Lung (tissue), 12 donors: ENCODE data around the gene RACK1. TPM values are rescaled to one million over a fixed set of nuclear protein-coding genes. Genes with fewer than 3 reads are reported as not detected.

ENCODE experiments used
- ATAC-seq: fragments of 200-7000 bp; cut with Tn5 transposase; one replicate; pipeline ENCODE4 v1.9.1; 2020; ENCODE audit warnings: moderate number of reproducible peaks; ENCODE audit not compliant: insufficient read depth, low FRiP score
- DNase-seq, 3 donors: peaks; one replicate each; pipeline ENCODE4 v3.0.0-alpha.2; 2013 to 2017
- H3K27ac ChIP-seq, 2 donors: one replicate each; pipeline ENCODE4 v1.5.1; 2013; ENCODE audit warnings: mild to moderate bottlenecking in 2 of 2, moderate library complexity in 2 of 2, control low read depth in 1 of 2, inconsistent platforms in 1 of 2, low read depth in 1 of 2, low read length in 1 of 2
- H3K27me3 ChIP-seq, 3 donors: one replicate each; pipeline ENCODE4 v1.5.1; 2013; ENCODE audit warnings: low read length in 2 of 3; ENCODE audit not compliant: control insufficient read depth in 3 of 3, insufficient read depth in 3 of 3
- H3K36me3 ChIP-seq, 4 donors: one replicate each; pipeline ENCODE4 v1.5.1; 2013; ENCODE audit warnings: low read length in 4 of 4, mild to moderate bottlenecking in 1 of 4, moderate library complexity in 1 of 4; ENCODE audit not compliant: control insufficient read depth in 4 of 4, insufficient read depth in 4 of 4
- H3K4me1 ChIP-seq, 5 donors: one replicate each; pipeline ENCODE4 v1.5.1; 2013; ENCODE audit warnings: low read length in 5 of 5, mild to moderate bottlenecking in 2 of 5, moderate library complexity in 1 of 5; ENCODE audit not compliant: control insufficient read depth in 5 of 5, insufficient read depth in 5 of 5
- H3K4me3 ChIP-seq: one replicate; pipeline ENCODE4 v1.5.1; 2013; ENCODE audit warnings: mild to moderate bottlenecking, control low read depth, moderate library complexity
- H3K9ac ChIP-seq, 2 donors: one replicate each; pipeline ENCODE4 v1.5.1; 2013; ENCODE audit warnings: low read length in 2 of 2, control low read depth in 1 of 2; ENCODE audit not compliant: insufficient read depth in 1 of 2
- H3K9me3 ChIP-seq, 4 donors: one replicate each; pipeline ENCODE4 v1.5.1; 2013; ENCODE audit warnings: low read length in 3 of 4, mild to moderate bottlenecking in 1 of 4, moderate library complexity in 1 of 4; ENCODE audit not compliant: control insufficient read depth in 4 of 4, insufficient read depth in 3 of 4
- CTCF ChIP-seq: IDR thresholded peaks from 2 replicates; pipeline ENCODE4 v1.5.1; 2012; ENCODE audit warnings: mild to moderate bottlenecking; ENCODE audit errors: control extremely low read depth, extremely low read depth
- WGBS, 2 donors: extraction: QIAGEN DNeasy Blood & Tissue Kit; methylation state at CpG; one replicate each; pipeline ENCODE4 v1.1.7; 2013; 5-methylcytosine and 5-hydroxymethylcytosine counted together
- polyA plus RNA-seq, 2 donors: library from polyadenylated mRNA; stranded (reverse); fragments of 200-250 nt; gene quantifications; one replicate each; pipeline ENCODE4 v1.2.1, GENCODE V29; 2013
- total RNA-seq, 2 donors: library from RNA; depleted of rRNA in 1 of 2; stranded (reverse); fragments of >200 nt in 1 of 2; gene quantifications; one replicate each; pipeline ENCODE4 v1.2.1, GENCODE V29; 2014 to 2021
- donor health status: control.
- donor health status: control.
- donor health status: Bipolar disorder and iron deficiency.
- donor health status: healthy.
- donor health status: DM: yes; HTN: yes; CAD: no.

Gene RACK1
- total and polyA plus RNA-seq, 4 donors = 1,254 to 2,994 (median 1,939) TPM

DNA sequence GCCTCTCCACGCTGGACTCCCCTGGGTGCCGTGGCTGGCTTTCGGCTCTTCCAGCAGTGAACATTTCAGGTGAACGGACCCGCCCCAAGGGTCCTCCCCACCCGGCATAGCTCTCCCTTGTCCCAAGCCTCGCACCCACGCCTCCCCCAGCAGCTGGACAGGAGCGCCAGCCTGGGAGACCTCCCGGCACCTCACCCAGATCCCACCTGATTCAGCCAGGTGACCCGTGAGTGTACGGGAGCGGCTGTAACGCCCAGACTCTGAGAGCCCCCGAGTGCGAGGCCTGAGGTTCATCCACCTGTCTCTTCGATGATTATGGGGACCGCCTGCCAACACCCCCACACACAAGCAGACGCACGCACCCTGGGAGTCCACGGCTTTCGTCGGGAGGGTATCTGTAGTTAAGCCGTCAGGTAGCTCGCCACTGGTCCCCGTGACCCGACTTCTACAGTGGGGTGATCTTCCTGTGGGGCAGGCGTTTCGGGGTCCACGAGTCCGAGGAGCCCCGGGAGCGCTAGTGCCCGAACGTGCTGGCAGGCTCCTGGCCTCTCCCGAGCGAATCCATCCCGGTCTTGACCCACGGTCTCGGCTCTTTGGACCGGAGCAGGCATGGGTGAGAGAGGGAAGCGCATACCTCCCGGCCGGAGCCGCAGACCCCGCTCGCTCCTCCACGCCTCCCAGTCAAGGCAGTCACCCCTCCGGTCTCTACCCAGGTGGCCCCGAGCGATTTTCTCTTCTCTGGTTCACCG lies 53.6 kb downstream of the RACK1 start:
- H3K9me3 ChIP-seq = no peaks in the 10 kb centered on the region
- H3K27me3 ChIP-seq = no peaks in the 10 kb centered on the region
- peaks cover 0 to 21% (median 4%) of the 10 kb centered on the region in 5 donors for H3K4me1 ChIP-seq
- no peak for ATAC-seq
- H3K36me3 ChIP-seq = no peaks in the 10 kb centered on the region
- H3K27ac ChIP-seq = peak overlapping the region in 1 of 2 donors; percentile 4
- WGBS, 2 donors = 0 to 1% methylated on average over 46 to 52 of the region's 52 CpGs
- TF ChIP-seq CTCF = no peak
- no peak overlapping the region for H3K9ac ChIP-seq
- H3K4me3 ChIP-seq = peak overlapping the region; percentile 73
- DNase-seq = peak in 1 of 3 donors; percentile 9

GRCh38 chr5:181189363-181189961 lies 54.2 kb downstream of the RACK1 start:
- H3K9me3 ChIP-seq = no peaks in the 10 kb centered on the region
- no peaks in the 10 kb centered on the region for H3K36me3 ChIP-seq
- H3K27me3 ChIP-seq = no peaks in the 10 kb centered on the region
- 0% methylated on average over 41 of the region's 41 CpGs for WGBS, 2 donors
- ATAC-seq (no peak), DNase-seq (peak in 1 of 3 donors; percentile 35)
- H3K4me3 ChIP-seq = peak overlapping the region; percentile 73
- H3K27ac ChIP-seq = peak overlapping the region; percentile 26 to 78
- peaks cover 0 to 18% (median 0%) of the 10 kb centered on the region in 5 donors for H3K4me1 ChIP-seq
- no peak for TF ChIP-seq CTCF
- peak overlapping the region in 1 of 2 donors; percentile 40 for H3K9ac ChIP-seq

GRCh38 chr5:181188700-181189362 lies 54.9 kb downstream of the RACK1 start:
- peak overlapping the region; percentile 64 to 80 for H3K27ac ChIP-seq
- H3K36me3 ChIP-seq = no peaks in the 10 kb centered on the region
- no peaks in the 10 kb centered on the region for H3K27me3 ChIP-seq
- no peak for ATAC-seq
- peak overlapping the region; percentile 73 for H3K4me3 ChIP-seq
- H3K9me3 ChIP-seq = no peaks in the 10 kb centered on the region
- TF ChIP-seq CTCF = no peak
- DNase-seq = peak; percentile 87 to 93 (median 93)
- H3K4me1 ChIP-seq = peaks cover 0 to 18% (median 0%) of the 10 kb centered on the region in 5 donors
- H3K9ac ChIP-seq = peak overlapping the region in 1 of 2 donors; percentile 74
- 0 to 1% methylated on average over 35 of the region's 35 CpGs for WGBS, 2 donors
